T-helper 1 cell treated with Interleukin-12 subunit alpha and Interleukin-12 subunit beta and Interleukin-4 antibody, amounts not matched to agents 30 ng/mL and 1 ng/mL, for 36 hours (primary cell): ENCODE measurements around the gene ASAP3. TPM values are rescaled to one million over a fixed set of nuclear protein-coding genes. Genes with fewer than 3 reads are reported as not detected.
"Not testable (repeated sequence)": the region's sequence is repeated elsewhere in the genome, so short reads cannot be mapped to it uniquely, and the experiment has no call there.

Source experiments
- intact Hi-C: fragments of 100-400 bp; cut with micrococcal nuclease; formaldehyde crosslinking; loops from one replicate; pipeline ENCODE4 v1.15.1; 2024
- total RNA-seq: library from RNA; stranded (reverse); gene quantifications from 2 replicates; pipeline ENCODE4 v1.2.3, GENCODE V29; 2022

The ASAP3 gene
- total RNA-seq, 1 donor from 2014 or later, result 0.22 TPM

GRCh38 chr1:23521588-23521987 is 37.6 kb upstream of the ASAP3 start:
- intact Hi-C loops, result loop anchor here (10.0 kb wide), 1 partner anchor 97 kb away; the partner anchor contains the start of gene TCEA3

- intact Hi-C loops, result no loop called here
Measured at GRCh38 chr1:23517581-23517980, 33.6 kb upstream of the ASAP3 start.

- intact Hi-C loops, result no loop called here
Measured at GRCh38 chr1:23515905-23516304, 31.9 kb upstream of the ASAP3 start.

GRCh38 chr1:23514111-23514679 is 30.2 kb upstream of the ASAP3 start:
- intact Hi-C loops, result no loop called here

GRCh38 chr1:23509896-23510295 is 25.9 kb upstream of the ASAP3 start:
- intact Hi-C loops, result no loop called here

- intact Hi-C loops, result no loop called here
Measured at GRCh38 chr1:23506376-23507107, 22.6 kb upstream of the ASAP3 start.

GRCh38 chr1:23505851-23506250 is 21.9 kb upstream of the ASAP3 start:
- intact Hi-C loops, result no loop called here

- intact Hi-C loops, result not testable (repeated sequence)
Measured at GRCh38 chr1:23504156-23504555, 20.2 kb upstream of the ASAP3 start.

- intact Hi-C loops, result no loop called here
Measured at GRCh38 chr1:23502951-23503350, 19.0 kb upstream of the ASAP3 start.

GRCh38 chr1:23500466-23500865 is 16.5 kb upstream of the ASAP3 start:
- intact Hi-C loops, result no loop called here

GRCh38 chr1:23497777-23498439 is 13.9 kb upstream of the ASAP3 start:
- intact Hi-C loops, result loop anchor here (1.0 kb wide), 4 partner anchors 30 to 139 kb away; no protein-coding TSS in a partner anchor

- intact Hi-C loops, result loop anchor here (1.0 kb wide), 4 partner anchors 32 to 141 kb away; no protein-coding TSS in a partner anchor
Measured at GRCh38 chr1:23496490-23497181, 12.7 kb upstream of the ASAP3 start.

GRCh38 chr1:23494836-23495235 is 10.9 kb upstream of the ASAP3 start:
- intact Hi-C loops, result not testable (repeated sequence)

GRCh38 chr1:23492776-23493175 is 8.8 kb upstream of the ASAP3 start:
- intact Hi-C loops, result not testable (repeated sequence)

- intact Hi-C loops, result no loop called here
Measured at GRCh38 chr1:23492132-23492720, 8.2 kb upstream of the ASAP3 start.

- intact Hi-C loops, result no loop called here
Measured at GRCh38 chr1:23489842-23490241, 5.9 kb upstream of the ASAP3 start.

- intact Hi-C loops, result loop anchor here (2.0 kb wide), 1 partner anchor 140 kb away; the partner anchor contains the start of gene HNRNPR
Measured at GRCh38 chr1:23485002-23485332, 988 bp upstream of the ASAP3 start.

- intact Hi-C loops, result loop anchor here (1.0 to 2.0 kb wide), 6 partner anchors 44 to 153 kb away; partner anchors contain the start of genes HNRNPR, ID3 and ZNF436
Measured at GRCh38 chr1:23484253-23485001, 448 bp upstream of the ASAP3 start.

- intact Hi-C loops, result no loop called here
Measured at GRCh38 chr1:23481904-23482303, 2.1 kb downstream of the ASAP3 start.

GRCh38 chr1:23481026-23481597 is 2.9 kb downstream of the ASAP3 start:
- intact Hi-C loops, result no loop called here
